Neural progenitor cell (in vitro differentiated cells): Measurements from ENCODE around the gene BCL7A.

Experiments used
- CTCF ChIP-seq: fragments of 200-600 bp; sonication (generic); IDR thresholded peaks from 2 replicates; pipeline ENCODE4 v1.5.1; 2017; ENCODE audit warnings: antibody characterized with exemption, mild to moderate bottlenecking
- EZH2 ChIP-seq: fragments of 200-600 bp; sonication (generic); IDR thresholded peaks from 2 replicates; pipeline ENCODE4 v1.6.1; 2017; ENCODE audit warnings: antibody characterized with exemption, mild to moderate bottlenecking, moderate library complexity

- TF ChIP-seq CTCF (no peak), EZH2 (no peak)
Observed at GRCh38 chr12:121989276-121990113, 32.2 kb upstream of the BCL7A start.
